ENCODE data around the gene ADAMTS14. TPM values are rescaled to one million over a fixed set of nuclear protein-coding genes. Genes with fewer than 3 reads are reported as not detected.

Gene ADAMTS14
- 1.1 TPM for total RNA-seq (ENCODE audit: unreplicated experiment)
- long read RNA-seq, partial matches to known transcripts = 1 of 2 reads
- long read RNA-seq, other reads (novel, unspliced or antisense) = 1 of 2 reads

- Mint-ChIP-seq H3K27me3 (ENCODE audit: unreplicated experiment) (peaks cover 15% of the 10 kb centered on the region), H3K27ac (ENCODE audit: unreplicated experiment) (no peak within 1 kb of the TSS), H3K36me3 (ENCODE audit: low read depth, unreplicated experiment) (peaks cover 4% of the 10 kb centered on the region), H3K4me1 (ENCODE audit: unreplicated experiment) (peaks cover 18% of the 10 kb centered on the region), H3K9me3 (ENCODE audit: unreplicated experiment) (peaks cover 2% of the 10 kb centered on the region), H3K4me3 (ENCODE audit: unreplicated experiment) (peak within 1 kb of the TSS; percentile 83)
- TF ChIP-seq CTCF (IDR thresholded peaks at IDR 0.05; ENCODE audit: unreplicated experiment) = no peak
- peak; percentile 57 for DNase-seq (ENCODE audit: low spot score)
These were observed at the start of gene ADAMTS14 for GRCh38 chr10:70672165-70673042. ADAMTS14 (plus strand) TSS chr10:70672506; CDS start chr10:70672803, 297 bp downstream.

GRCh38 chr10:70622541-70622940 lies 49.8 kb upstream of the ADAMTS14 start:
- Mint-ChIP-seq H3K27ac (ENCODE audit: unreplicated experiment) (no peak overlapping the region), H3K36me3 (ENCODE audit: low read depth, unreplicated experiment) (peaks cover 10% of the 10 kb centered on the region), H3K4me1 (ENCODE audit: unreplicated experiment) (no peaks in the 10 kb centered on the region), H3K4me3 (ENCODE audit: unreplicated experiment) (no peak overlapping the region), H3K27me3 (ENCODE audit: unreplicated experiment) (peaks cover 4% of the 10 kb centered on the region), H3K9me3 (ENCODE audit: unreplicated experiment) (no peaks in the 10 kb centered on the region)
- TF ChIP-seq CTCF (IDR thresholded peaks at IDR 0.05; ENCODE audit: unreplicated experiment) = no peak
- no peak for DNase-seq (ENCODE audit: low spot score)

- H3K4me3 Mint-ChIP-seq (ENCODE audit: unreplicated experiment) = no peak overlapping the region
- no peak for DNase-seq (ENCODE audit: low spot score)
- H3K27ac Mint-ChIP-seq (ENCODE audit: unreplicated experiment) = no peak overlapping the region
- peaks cover 4% of the 10 kb centered on the region for H3K27me3 Mint-ChIP-seq (ENCODE audit: unreplicated experiment)
- peaks cover 10% of the 10 kb centered on the region for H3K36me3 Mint-ChIP-seq (ENCODE audit: low read depth, unreplicated experiment)
- H3K9me3 Mint-ChIP-seq (ENCODE audit: unreplicated experiment) = no peaks in the 10 kb centered on the region
- H3K4me1 Mint-ChIP-seq (ENCODE audit: unreplicated experiment) = no peaks in the 10 kb centered on the region
- TF ChIP-seq CTCF (IDR thresholded peaks at IDR 0.05; ENCODE audit: unreplicated experiment) = no peak
These were observed 49.1 kb upstream of the ADAMTS14 start for GRCh38 chr10:70622981-70623844.

GRCh38 chr10:70626056-70626455 lies 46.2 kb upstream of the ADAMTS14 start:
- DNase-seq (ENCODE audit: low spot score) = no peak
- no peak overlapping the region for H3K4me3 Mint-ChIP-seq (ENCODE audit: unreplicated experiment)
- no peak overlapping the region for H3K27ac Mint-ChIP-seq (ENCODE audit: unreplicated experiment)
- peaks cover 4% of the 10 kb centered on the region for H3K9me3 Mint-ChIP-seq (ENCODE audit: unreplicated experiment)
- H3K4me1 Mint-ChIP-seq (ENCODE audit: unreplicated experiment) = no peaks in the 10 kb centered on the region
- peaks cover 13% of the 10 kb centered on the region for H3K36me3 Mint-ChIP-seq (ENCODE audit: low read depth, unreplicated experiment)
- peaks cover 4% of the 10 kb centered on the region for H3K27me3 Mint-ChIP-seq (ENCODE audit: unreplicated experiment)
- no peak for TF ChIP-seq CTCF (IDR thresholded peaks at IDR 0.05; ENCODE audit: unreplicated experiment)
